Spleen (tissue), 13 donors: ENCODE results near the gene OR5AK2. TPM values are rescaled to one million over a fixed set of nuclear protein-coding genes. Genes with fewer than 3 reads are reported as not detected.
"Not testable (repeated sequence)": the region's sequence is repeated elsewhere in the genome, so short reads cannot be mapped to it uniquely, and the experiment has no call there.

Source experiments
- DNase-seq: peaks from one replicate; pipeline ENCODE4 v3.0.0-alpha.2; 2020
- H3K27ac ChIP-seq, 8 donors: fragments of 200-600 bp; sonication (generic) in 7 of 8; 1 replicate in 4 of 8; 2 replicates in 4 of 8; pipeline versions ENCODE4 v1.5.0 to v1.8.0; 2016 to 2021; ENCODE audit warnings: inconsistent platforms in 4 of 8, mild to moderate bottlenecking in 4 of 8, moderate library complexity in 1 of 8
- H3K27me3 ChIP-seq, 7 donors: fragments of 200-600 bp; sonication (generic) in 6 of 7; replicated peaks in 1 of 7; 1 replicate in 4 of 7; 2 replicates in 3 of 7; pipeline versions ENCODE4 v1.5.0 to v1.8.0; 2016 to 2021; ENCODE audit warnings: inconsistent platforms in 3 of 7, mild to moderate bottlenecking in 1 of 7
- H3K36me3 ChIP-seq, 6 donors: fragments of 200-600 bp; sonication (generic) in 5 of 6; 1 replicate in 4 of 6; 2 replicates in 2 of 6; pipeline versions ENCODE4 v1.5.0 to v1.8.0; 2016 to 2021; ENCODE audit warnings: inconsistent platforms in 2 of 6
- H3K4me1 ChIP-seq, 6 donors: fragments of 200-600 bp; sonication (generic) in 5 of 6; 1 replicate in 3 of 6; 2 replicates in 3 of 6; pipeline versions ENCODE4 v1.5.0 to v1.8.0; 2016 to 2021; ENCODE audit warnings: inconsistent platforms in 3 of 6
- H3K4me3 ChIP-seq, 8 donors: fragments of 200-600 bp; sonication (generic) in 7 of 8; 1 replicate in 4 of 8; 2 replicates in 4 of 8; pipeline versions ENCODE4 v1.5.0 to v1.8.0; 2016 to 2021; ENCODE audit warnings: inconsistent platforms in 4 of 8, mild to moderate bottlenecking in 4 of 8, moderate library complexity in 2 of 8
- H3K9me3 ChIP-seq, 8 donors: fragments of 200-600 bp; sonication (generic) in 7 of 8; 1 replicate in 4 of 8; 2 replicates in 4 of 8; pipeline versions ENCODE4 v1.5.0 to v1.8.0; 2016 to 2021; ENCODE audit warnings: inconsistent platforms in 4 of 8
- CTCF ChIP-seq, 11 experiments: fragments of 200-600 bp in 7 of 11; fragments of 450-650 bp in 4 of 11; sonication (generic) in 4 of 11; IDR thresholded peaks in 8 of 11; conservative IDR thresholded peaks in 3 of 11; 1 replicate in 7 of 11; 2 replicates in 4 of 11; pipeline versions ENCODE4 v1.4.0 to v1.8.0; 2016 to 2021; ENCODE audit warnings: antibody characterized with exemption in 11 of 11, inconsistent platforms in 4 of 11, mild to moderate bottlenecking in 1 of 11
- POLR2A ChIP-seq, 3 donors: fragments of 450-650 bp; IDR thresholded peaks; one replicate each; pipeline ENCODE4 v1.5.1; 2017; ENCODE audit warnings: antibody characterized with exemption in 3 of 3, mild to moderate bottlenecking in 1 of 3
- POLR2AphosphoS5 ChIP-seq, 3 donors: sonication (generic); formaldehyde crosslinking; IDR thresholded peaks; one replicate each; pipeline ENCODE4 v1.5.1; 2017; ENCODE audit warnings: antibody characterized with exemption in 3 of 3
- WGBS, 5 donors: extraction: QIAGEN DNeasy Blood & Tissue Kit in 3 of 5; methylation state at CpG; one replicate each; pipeline versions ENCODE4 v1.1.5 to v1.1.7; 2013 to 2018; 5-methylcytosine and 5-hydroxymethylcytosine counted together
- intact Hi-C: fragments of 100-400 bp; cut with DNase I; formaldehyde crosslinking; loops from one replicate; pipeline ENCODE4 v1.15.0; 2023; ENCODE audit warnings: low total_unique reads
- long read RNA-seq, 2 donors: transcript quantifications; one replicate each; lab custom pipeline, GENCODE V29; 2026
- polyA plus RNA-seq, 3 donors: library from polyadenylated mRNA; stranded (reverse); fragments of 200-250 nt; gene quantifications; one replicate each; pipeline ENCODE4 v1.2.1, GENCODE V29; 2013
- total RNA-seq, 7 donors: library from RNA; depleted of rRNA in 3 of 7; stranded (reverse); fragments of >200 nt in 3 of 7; fragmentation: NEBNext Ultra II Directional in 4 of 7; extraction: Animal tissue kit (Norgen Biotek cat#: 25700) in 4 of 7; gene quantifications; one replicate each; pipeline versions ENCODE4 v1.1.0 to v1.2.1, GENCODE V29; 2016 to 2021
- donor health status: healthy with polysubstance abuse.
- donor health status: DM: no; HTN: no; CAD: no; lungs with moderate emphysema.
- donor health status: DM: no; HTN: no; CAD: no.
- donor health status: Bipolar disorder and iron deficiency.
- donor health status: healthy.
- donor health status: DM: no; HTN: no; CAD: no.
- donor health status: DM: yes; HTN: yes; CAD: no.

Gene OR5AK2, protein sequence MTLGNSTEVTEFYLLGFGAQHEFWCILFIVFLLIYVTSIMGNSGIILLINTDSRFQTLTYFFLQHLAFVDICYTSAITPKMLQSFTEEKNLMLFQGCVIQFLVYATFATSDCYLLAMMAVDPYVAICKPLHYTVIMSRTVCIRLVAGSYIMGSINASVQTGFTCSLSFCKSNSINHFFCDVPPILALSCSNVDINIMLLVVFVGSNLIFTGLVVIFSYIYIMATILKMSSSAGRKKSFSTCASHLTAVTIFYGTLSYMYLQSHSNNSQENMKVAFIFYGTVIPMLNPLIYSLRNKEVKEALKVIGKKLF
- total RNA-seq (under 1 TPM in 1 of 7 donors, not detected in 6; 0.37 TPM), polyA plus RNA-seq (not detected)
- long read RNA-seq, donor 1 = 0 reads
- long read RNA-seq, donor 2, partial matches to known transcripts = 0 of 1 reads
- long read RNA-seq, donor 2, other reads (novel, unspliced or antisense) = 0 of 1 reads

DNA sequence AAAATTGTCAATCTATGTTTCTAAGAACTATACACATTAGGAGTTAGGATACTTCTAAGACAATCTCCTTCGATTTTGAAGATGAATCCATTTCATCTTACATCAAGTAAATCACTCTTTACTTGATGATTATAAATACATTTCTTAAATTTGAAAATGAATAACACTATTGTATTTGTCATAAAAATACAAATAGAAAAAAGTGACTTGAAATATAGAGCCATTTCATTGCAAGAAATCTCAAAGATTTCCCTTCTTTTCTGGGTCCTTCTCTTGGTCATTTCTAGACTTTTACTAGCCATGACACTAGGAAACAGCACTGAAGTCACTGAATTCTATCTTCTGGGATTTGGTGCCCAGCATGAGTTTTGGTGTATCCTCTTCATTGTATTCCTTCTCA is at the start of gene OR5AK2:
Gene OR5AK2, plus strand, starts transcription at position 301 of the 400 bp plus-strand sequence. Its CDS starts 0 bp downstream, at position 301.
- Histone ChIP-seq H3K36me3 (no peaks in the 10 kb centered on the region), H3K9me3 (peaks cover 0 to 14% (median 4%) of the 10 kb centered on the region in 8 donors), H3K27ac (no peak within 1 kb of the TSS), H3K4me1 (no peaks in the 10 kb centered on the region), H3K4me3 (no peak within 1 kb of the TSS), H3K27me3 (no peaks in the 10 kb centered on the region)
- intact Hi-C loops = no loop called here
- WGBS, 5 donors = 64 to 81% (median 71%) methylated on average over 1 of the region's 1 CpG
- TF ChIP-seq POLR2AphosphoS5 (IDR thresholded peaks at IDR 0.05) = no peak
- no peak for TF ChIP-seq CTCF (IDR thresholded peaks at IDR 0.05 in 8 of 11, conservative IDR thresholded peaks at IDR 0.05 in 3 of 11)
- no peak for TF ChIP-seq POLR2A (IDR thresholded peaks at IDR 0.05)
- no peak for DNase-seq

DNA sequence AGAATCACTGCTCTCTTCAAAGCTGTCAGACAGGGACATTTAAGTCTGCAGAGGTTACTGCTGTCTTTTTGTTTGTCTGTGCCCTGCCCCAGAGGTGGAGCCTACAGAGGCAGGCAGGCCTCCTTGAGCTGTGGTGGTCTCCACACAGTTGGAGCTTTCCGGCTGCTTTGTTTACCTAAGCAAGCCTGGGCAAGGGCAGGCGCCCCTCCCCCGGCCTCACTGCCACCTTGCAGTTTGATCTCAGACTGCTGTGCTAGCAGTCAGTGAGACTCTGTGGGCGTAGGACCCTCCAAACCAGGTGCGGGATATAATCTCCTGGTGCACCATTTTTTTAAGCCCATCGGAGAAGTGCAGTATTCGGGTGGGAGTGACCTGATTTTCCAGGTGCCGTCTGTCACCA is 43.2 kb upstream of the OR5AK2 start:
- H3K36me3 ChIP-seq, H3K4me3 ChIP-seq, DNase-seq, H3K27ac ChIP-seq, intact Hi-C loops, H3K27me3 ChIP-seq, H3K4me1 ChIP-seq: not testable (repeated sequence)
- WGBS, 5 donors = 77 to 98% (median 87%) methylated on average over 7 to 8 of the region's 8 CpGs
- H3K9me3 ChIP-seq = peaks cover 0 to 22% (median 11%) of the 10 kb centered on the region in 8 donors

GRCh38 chr11:56948991-56949515 is 39.7 kb upstream of the OR5AK2 start:
- no peak overlapping the region for H3K4me3 ChIP-seq
- no peak overlapping the region for H3K27ac ChIP-seq
- no peak for DNase-seq
- H3K36me3 ChIP-seq = no peaks in the 10 kb centered on the region
- intact Hi-C loops = no loop called here
- 72 to 89% (median 84%) methylated on average over 2 of the region's 2 CpGs for WGBS, 5 donors
- H3K4me1 ChIP-seq = no peaks in the 10 kb centered on the region
- peaks cover 0 to 42% (median 26%) of the 10 kb centered on the region in 8 donors for H3K9me3 ChIP-seq
- no peak for TF ChIP-seq CTCF (IDR thresholded peaks at IDR 0.05 in 8 of 11, conservative IDR thresholded peaks at IDR 0.05 in 3 of 11)
- TF ChIP-seq POLR2AphosphoS5 (IDR thresholded peaks at IDR 0.05) = no peak
- no peak for TF ChIP-seq POLR2A (IDR thresholded peaks at IDR 0.05)
- H3K27me3 ChIP-seq = no peaks in the 10 kb centered on the region

DNA sequence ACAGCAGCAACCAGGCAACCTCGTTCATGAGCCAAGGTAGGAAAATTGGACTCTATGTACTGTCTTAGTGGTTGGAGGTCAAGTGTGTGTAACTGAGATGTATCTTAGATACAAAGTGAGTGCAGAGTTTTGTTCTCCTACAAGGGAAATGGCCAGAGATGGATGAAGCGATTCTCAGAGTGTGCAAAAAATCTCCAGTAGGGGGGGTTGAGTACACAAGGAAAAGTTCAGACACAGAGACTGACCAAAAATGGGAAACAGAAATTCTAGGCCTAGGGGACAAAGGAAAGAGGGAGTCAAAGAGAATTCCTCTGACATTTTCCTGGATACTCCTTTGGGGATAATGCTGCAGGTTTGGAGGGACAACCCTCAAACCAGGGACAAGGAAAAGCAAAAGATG is 38.2 kb upstream of the OR5AK2 start:
- DNase-seq = no peak
- no peaks in the 10 kb centered on the region for H3K27me3 ChIP-seq
- H3K4me1 ChIP-seq = no peaks in the 10 kb centered on the region
- no peak for TF ChIP-seq CTCF (IDR thresholded peaks at IDR 0.05 in 8 of 11, conservative IDR thresholded peaks at IDR 0.05 in 3 of 11)
- no peak for TF ChIP-seq POLR2AphosphoS5 (IDR thresholded peaks at IDR 0.05)
- no peak for TF ChIP-seq POLR2A (IDR thresholded peaks at IDR 0.05)
- H3K9me3 ChIP-seq = peaks cover 0 to 49% (median 34%) of the 10 kb centered on the region in 8 donors
- H3K27ac ChIP-seq = no peak overlapping the region
- intact Hi-C loops = no loop called here
- 67 to 92% (median 78%) methylated on average over 2 of the region's 2 CpGs for WGBS, 5 donors
- no peaks in the 10 kb centered on the region for H3K36me3 ChIP-seq
- H3K4me3 ChIP-seq = no peak overlapping the region

DNA sequence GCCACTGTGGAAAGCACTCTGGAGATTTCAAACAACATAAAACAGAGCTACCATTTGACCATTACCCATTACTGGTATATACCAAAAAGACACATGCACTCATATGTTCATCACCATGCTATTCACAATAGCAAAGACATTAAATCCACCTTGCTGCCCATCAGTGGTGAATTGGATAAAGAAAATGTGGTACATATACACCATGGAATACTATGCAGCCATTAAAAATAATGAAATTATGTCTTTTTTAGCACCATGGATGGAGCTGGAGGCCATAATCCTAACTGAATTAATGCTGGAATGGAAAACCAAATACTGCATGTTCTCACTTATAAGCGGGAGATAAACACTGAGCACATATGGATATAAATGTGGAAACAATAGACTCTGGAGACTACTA is 34.8 kb upstream of the OR5AK2 start:
- H3K9me3 ChIP-seq = peaks cover 0 to 38% (median 29%) of the 10 kb centered on the region in 8 donors
- H3K4me1 ChIP-seq, H3K27me3 ChIP-seq, H3K36me3 ChIP-seq, H3K27ac ChIP-seq, intact Hi-C loops, DNase-seq, H3K4me3 ChIP-seq: not testable (repeated sequence)
- WGBS, 5 donors = 89 to 100% (median 98%) methylated on average over 1 of the region's 1 CpG
